Ectodermal cell (in vitro differentiated cells): ENCODE results near the gene STAB2.
"Not testable (repeated sequence)": the region's sequence is repeated elsewhere in the genome, so short reads cannot be mapped to it uniquely, and the experiment has no call there.

Experiments
- H3K27ac ChIP-seq: 2 replicates; pipeline ENCODE4 v1.7.0; 2013; ENCODE audit warnings: mild to moderate bottlenecking, low read depth, low read length; ENCODE audit not compliant: insufficient read depth, poor library complexity, severe bottlenecking
- H3K27me3 ChIP-seq: 2 replicates; pipeline ENCODE4 v1.7.0; 2013; ENCODE audit warnings: mild to moderate bottlenecking, low read length; ENCODE audit not compliant: insufficient read depth, control insufficient read depth, poor library complexity, severe bottlenecking
- H3K36me3 ChIP-seq: one replicate; pipeline ENCODE4 v1.7.0; 2013; ENCODE audit warnings: low read length; ENCODE audit not compliant: control insufficient read depth, insufficient read depth
- H3K4me1 ChIP-seq: one replicate; pipeline ENCODE4 v1.7.0; 2013; ENCODE audit warnings: low read length; ENCODE audit not compliant: control insufficient read depth, insufficient read depth
- H3K4me3 ChIP-seq: 2 replicates; pipeline ENCODE4 v1.7.0; 2013; ENCODE audit warnings: low read depth, low read length, control low read depth; ENCODE audit not compliant: insufficient read depth
- H3K9me3 ChIP-seq: 2 replicates; pipeline ENCODE4 v1.7.0; 2013; ENCODE audit warnings: mild to moderate bottlenecking, low read length, moderate library complexity; ENCODE audit not compliant: control insufficient read depth
- WGBS, 2 experiments: methylation state at CpG; one replicate each; pipeline ENCODE4 v1.1.7; 2013; ENCODE audit warnings: missing lambda C conversion rate in 2 of 2; 5-methylcytosine and 5-hydroxymethylcytosine counted together

The STAB2 gene

GRCh38 chr12:103640831-103641230 is 53.8 kb downstream of the STAB2 start:
- H3K4me1 ChIP-seq: no peaks in the 10 kb centered on the region
- H3K36me3 ChIP-seq: no peaks in the 10 kb centered on the region
- H3K27ac ChIP-seq: no peak overlapping the region
- H3K27me3 ChIP-seq: no peaks in the 10 kb centered on the region
- no peaks in the 10 kb centered on the region for H3K9me3 ChIP-seq
- WGBS, 2 experiments: 90 to 92% methylated on average over 4 of the region's 4 CpGs
- no peak overlapping the region for H3K4me3 ChIP-seq

- H3K9me3 ChIP-seq: no peaks in the 10 kb centered on the region
- no peak overlapping the region for H3K27ac ChIP-seq
- no peaks in the 10 kb centered on the region for H3K4me1 ChIP-seq
- H3K36me3 ChIP-seq: no peaks in the 10 kb centered on the region
- no peaks in the 10 kb centered on the region for H3K27me3 ChIP-seq
- 74 to 91% methylated on average over 3 of the region's 3 CpGs for WGBS, 2 experiments
- no peak overlapping the region for H3K4me3 ChIP-seq
Observed at GRCh38 chr12:103642240-103642864, 55.3 kb downstream of the STAB2 start.

- Histone ChIP-seq H3K27me3 (no peaks in the 10 kb centered on the region), H3K36me3 (no peaks in the 10 kb centered on the region), H3K4me3 (no peak overlapping the region), H3K9me3 (no peaks in the 10 kb centered on the region), H3K27ac (no peak overlapping the region), H3K4me1 (no peaks in the 10 kb centered on the region)
- 94 to 95% methylated on average over 1 of the region's 1 CpG for WGBS, 2 experiments
Observed at GRCh38 chr12:103645202-103645601, 58.1 kb downstream of the STAB2 start.

- Histone ChIP-seq H3K9me3 (no peaks in the 10 kb centered on the region), H3K4me1 (no peaks in the 10 kb centered on the region), H3K4me3 (no peak overlapping the region), H3K27ac (no peak overlapping the region), H3K27me3 (no peaks in the 10 kb centered on the region), H3K36me3 (no peaks in the 10 kb centered on the region)
- WGBS, 2 experiments: 65 to 83% methylated on average over 2 of the region's 2 CpGs
Observed at GRCh38 chr12:103647267-103647666, 60.2 kb downstream of the STAB2 start.

GRCh38 chr12:103652808-103653207 is 65.7 kb downstream of the STAB2 start:
- Histone ChIP-seq H3K4me3 (no peak overlapping the region), H3K4me1 (no peaks in the 10 kb centered on the region), H3K36me3 (no peaks in the 10 kb centered on the region), H3K9me3 (no peaks in the 10 kb centered on the region), H3K27ac (no peak overlapping the region), H3K27me3 (no peaks in the 10 kb centered on the region)

GRCh38 chr12:103653568-103654173 is 66.6 kb downstream of the STAB2 start:
- 80% methylated on average over 3 of the region's 3 CpGs for WGBS, 2 experiments
- not testable (repeated sequence) for H3K4me3 ChIP-seq, H3K9me3 ChIP-seq, H3K36me3 ChIP-seq, H3K4me1 ChIP-seq, H3K27ac ChIP-seq, H3K27me3 ChIP-seq

- H3K4me1 ChIP-seq: no peaks in the 10 kb centered on the region
- WGBS, 2 experiments: 93% methylated on average over 2 to 3 of the region's 3 CpGs
- no peaks in the 10 kb centered on the region for H3K27me3 ChIP-seq
- H3K36me3 ChIP-seq: no peaks in the 10 kb centered on the region
- no peak overlapping the region for H3K27ac ChIP-seq
- H3K4me3 ChIP-seq: no peak overlapping the region
- no peaks in the 10 kb centered on the region for H3K9me3 ChIP-seq
Observed at GRCh38 chr12:103654816-103655215, 67.7 kb downstream of the STAB2 start.

GRCh38 chr12:103656291-103656690 is 69.2 kb downstream of the STAB2 start:
- Histone ChIP-seq H3K27ac (no peak overlapping the region), H3K4me1 (no peaks in the 10 kb centered on the region), H3K36me3 (no peaks in the 10 kb centered on the region), H3K27me3 (no peaks in the 10 kb centered on the region), H3K9me3 (no peaks in the 10 kb centered on the region), H3K4me3 (no peak overlapping the region)
- WGBS, 2 experiments: 92 to 100% methylated on average over 1 of the region's 1 CpG

GRCh38 chr12:103657331-103657730 is 70.3 kb downstream of the STAB2 start:
- Histone ChIP-seq H3K36me3 (no peaks in the 10 kb centered on the region), H3K27me3 (no peaks in the 10 kb centered on the region), H3K27ac (no peak overlapping the region), H3K9me3 (no peaks in the 10 kb centered on the region), H3K4me3 (no peak overlapping the region), H3K4me1 (no peaks in the 10 kb centered on the region)
- WGBS, 2 experiments: 95 to 100% methylated on average over 2 of the region's 2 CpGs

GRCh38 chr12:103664626-103665025 is 77.6 kb downstream of the STAB2 start:
- Histone ChIP-seq H3K27ac (no peak overlapping the region), H3K27me3 (no peaks in the 10 kb centered on the region)
- 83 to 96% methylated on average over 1 to 2 of the region's 2 CpGs for WGBS, 2 experiments

More at GRCh38 chr12:103664626-103665025, 77.6 kb downstream of the STAB2 start:
- Histone ChIP-seq H3K9me3 (no peaks in the 10 kb centered on the region), H3K4me1 (peaks cover 7% of the 10 kb centered on the region), H3K36me3 (no peaks in the 10 kb centered on the region), H3K4me3 (no peak overlapping the region)
